NCI-H2196 (cell line): Measurements from ENCODE around the gene PACS1.
"Not testable (repeated sequence)": the region's sequence is repeated elsewhere in the genome, so short reads cannot be mapped to it uniquely, and the experiment has no call there.

ENCODE experiments used
- DNase-seq: peaks from one replicate; lab custom pipeline; 2025; ENCODE audit not compliant: unreplicated experiment; lab: John Stamatoyannopoulos, UW

Gene PACS1

DNA sequence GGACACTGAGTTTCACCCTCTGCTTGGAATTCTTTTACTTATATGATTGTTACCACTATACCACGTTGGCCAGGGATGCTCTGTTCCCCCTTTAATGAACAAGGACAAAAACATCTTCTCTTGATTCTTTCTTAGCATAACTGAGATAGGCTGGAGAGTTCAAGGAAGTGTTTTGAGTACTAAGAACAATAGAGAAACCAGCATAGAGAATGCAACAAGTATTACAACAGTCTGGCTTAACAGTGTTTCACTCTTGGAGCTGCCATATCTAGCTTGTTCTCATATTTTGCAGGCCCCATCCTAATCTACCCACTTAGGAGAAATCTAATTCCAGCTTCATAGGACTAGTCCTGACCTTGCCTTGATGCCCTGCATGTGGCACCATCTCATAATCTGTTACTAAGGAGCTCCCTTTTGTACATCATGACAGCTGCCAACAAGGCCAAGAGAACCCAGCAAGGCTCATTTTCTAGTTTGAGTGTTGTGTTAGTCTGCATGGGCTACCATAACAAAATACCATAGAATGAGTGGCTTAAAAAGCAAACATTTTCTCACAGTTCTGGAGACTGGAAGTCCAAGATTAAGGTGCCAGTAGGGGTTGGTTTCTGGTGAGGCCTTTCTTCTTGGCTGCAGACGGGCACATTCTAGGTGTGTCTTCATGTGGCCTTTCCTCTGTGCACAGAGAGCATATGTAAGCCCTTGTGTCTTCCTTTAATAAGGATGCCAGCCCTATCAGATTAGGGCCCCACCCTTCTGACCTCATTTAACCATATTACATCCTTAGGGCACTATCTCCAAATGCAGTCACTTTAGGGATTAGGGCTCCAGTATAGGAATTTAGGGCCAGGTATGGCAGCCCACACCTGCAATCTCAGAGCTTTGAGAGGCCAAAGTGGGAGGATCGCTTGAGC is 37.8 kb downstream of the PACS1 start:
- DNase-seq: no peak

DNA sequence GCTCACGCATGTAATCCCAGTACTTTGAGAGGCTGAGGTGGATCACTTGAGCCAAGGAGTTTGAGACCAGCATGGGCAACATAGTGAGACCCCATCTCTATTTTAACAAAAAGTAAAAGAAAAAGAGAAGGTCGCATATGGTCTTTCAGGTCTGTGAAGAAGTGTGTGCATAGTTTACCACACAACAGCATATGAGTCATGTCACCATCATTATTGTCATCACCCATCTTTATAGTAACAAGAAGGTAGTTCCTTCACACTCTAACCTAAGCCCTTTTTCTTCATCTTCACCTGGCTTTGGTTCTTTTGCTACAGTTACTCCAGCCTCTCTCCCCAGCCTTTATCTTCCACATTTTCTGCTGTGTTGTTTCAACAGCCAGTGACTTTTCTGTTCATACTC is 39.2 kb downstream of the PACS1 start:
- DNase-seq: no peak

- DNase-seq: no peak
Observed at GRCh38 chr11:66111158-66111557, 41.1 kb downstream of the PACS1 start.

DNA sequence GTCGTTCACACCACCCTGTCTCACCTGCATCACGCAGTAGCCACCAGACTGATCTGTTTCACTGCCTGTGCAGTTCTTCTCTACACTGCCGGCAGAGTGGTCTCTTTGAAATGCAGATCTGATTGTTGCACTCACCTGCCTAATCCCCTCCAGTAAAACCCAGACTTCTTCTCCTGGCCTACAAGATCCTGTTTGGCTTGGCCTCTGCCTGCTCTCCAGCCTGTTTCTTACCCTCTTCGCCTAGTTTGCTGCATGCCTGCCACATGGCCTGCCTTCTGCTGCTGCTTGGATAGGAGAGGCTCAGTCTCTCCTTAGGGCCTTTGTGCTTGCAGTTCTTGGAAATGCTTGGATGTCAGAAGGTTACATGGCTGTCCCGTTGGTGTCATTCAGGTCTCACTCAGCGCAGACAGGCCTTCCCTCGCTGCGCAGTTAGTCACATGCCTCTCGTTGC is 42.0 kb downstream of the PACS1 start:
- DNase-seq: no peak

DNA sequence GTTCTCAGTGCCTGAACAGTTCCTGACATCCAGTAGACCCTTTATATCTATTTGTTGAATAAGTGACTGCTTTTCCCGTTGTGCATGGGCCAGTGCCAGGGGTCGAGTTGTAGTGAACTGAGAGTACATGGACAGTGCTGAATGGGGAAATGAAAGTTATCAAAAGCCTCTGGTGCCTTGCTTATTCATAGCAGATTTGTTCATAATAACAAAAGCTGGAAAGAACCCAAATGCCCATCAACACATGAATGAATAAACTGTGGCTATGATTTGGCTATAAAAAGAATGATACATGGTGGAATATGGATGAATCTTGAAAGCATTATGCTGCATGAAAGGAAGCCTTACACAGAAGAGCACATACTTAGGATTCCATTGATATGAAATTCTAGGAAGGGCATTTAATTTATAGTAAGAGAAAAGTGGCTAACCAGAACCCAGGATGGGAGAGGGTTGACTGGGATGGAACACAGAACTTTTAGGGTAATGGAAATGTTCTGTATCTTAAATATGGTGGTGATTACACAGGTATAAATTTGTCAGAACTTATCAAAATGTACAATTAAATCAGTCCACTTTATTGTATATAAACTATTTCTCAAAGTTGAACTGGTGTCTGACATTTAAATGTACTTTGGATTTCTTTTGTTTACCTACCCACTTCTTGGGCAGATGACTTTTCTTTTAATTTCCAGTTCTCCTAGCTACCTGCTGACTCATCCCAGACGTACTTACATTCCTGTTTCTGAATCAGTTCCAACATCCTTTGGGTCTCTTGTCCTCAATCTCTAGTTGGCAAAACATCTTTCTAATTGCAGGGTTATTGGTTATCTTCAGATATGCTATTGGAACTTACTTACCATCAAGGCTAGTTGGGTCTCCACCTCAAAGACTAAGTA is 42.8 kb downstream of the PACS1 start:
- peak; percentile 15 for DNase-seq

DNA sequence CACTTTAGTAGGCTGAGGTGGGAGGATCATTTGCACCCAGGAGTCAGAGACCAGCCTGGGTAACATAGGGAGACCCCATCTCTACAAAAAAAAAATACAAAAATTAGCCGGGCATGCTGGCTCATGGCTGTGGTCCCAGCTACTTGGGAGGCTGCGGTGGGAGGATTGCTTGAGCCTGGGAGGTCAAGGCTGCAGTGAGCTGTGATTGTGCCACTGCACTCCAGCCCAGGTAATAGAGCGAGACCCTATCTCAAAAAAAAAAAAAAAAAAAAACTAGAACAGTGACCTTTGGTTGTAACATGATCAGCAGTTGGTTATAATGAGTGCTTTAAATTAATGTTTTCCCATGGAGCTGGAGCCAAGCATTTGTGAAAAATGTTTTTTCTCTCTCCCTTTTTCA is 44.9 kb downstream of the PACS1 start:
- not testable (repeated sequence) for DNase-seq

GRCh38 chr11:66115638-66116301 is 45.7 kb downstream of the PACS1 start:
- no peak for DNase-seq

DNA sequence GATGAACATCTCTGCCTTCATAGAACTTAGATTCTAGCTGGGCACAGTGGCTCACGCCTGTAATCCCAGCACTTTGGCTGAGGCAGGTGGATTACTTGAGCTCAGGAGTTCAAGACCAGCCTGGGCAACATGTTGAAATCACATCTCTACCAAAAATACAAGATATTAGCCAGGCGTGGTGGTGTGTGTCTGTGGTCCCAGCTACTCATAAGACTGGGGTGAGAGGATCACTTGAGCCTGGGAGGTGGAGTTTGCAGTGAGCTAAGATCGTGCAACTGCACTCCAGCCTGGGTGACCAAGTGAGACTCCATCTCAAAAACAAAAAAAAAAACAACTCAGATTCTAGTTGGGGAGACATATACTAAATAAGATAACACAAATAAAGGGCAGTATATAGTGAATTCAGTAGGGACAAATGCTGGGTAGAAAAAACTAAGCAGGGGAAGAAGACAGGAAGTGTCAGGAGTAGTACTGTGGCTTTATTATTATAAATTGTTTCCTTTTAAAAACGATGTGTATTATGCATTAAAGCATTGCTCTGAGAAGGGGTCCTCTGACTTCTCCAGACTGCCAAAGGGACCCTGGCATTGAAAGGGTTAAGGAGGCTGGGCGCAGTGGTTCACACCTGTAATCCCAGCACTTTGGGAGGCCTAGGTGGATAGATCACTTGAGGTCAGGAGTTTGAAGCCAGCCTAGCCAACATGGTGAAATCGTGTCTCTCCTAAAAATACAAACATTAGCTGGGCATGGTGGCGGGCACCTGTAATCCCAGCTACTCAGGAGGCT is 46.7 kb downstream of the PACS1 start:
- no peak for DNase-seq

- DNase-seq: no peak
Observed at GRCh38 chr11:66118847-66119246, 48.8 kb downstream of the PACS1 start.

- DNase-seq: no peak
Observed at GRCh38 chr11:66119348-66120133, 49.5 kb downstream of the PACS1 start.

- no peak for DNase-seq
Observed at GRCh38 chr11:66121466-66121865, 51.4 kb downstream of the PACS1 start.

DNA sequence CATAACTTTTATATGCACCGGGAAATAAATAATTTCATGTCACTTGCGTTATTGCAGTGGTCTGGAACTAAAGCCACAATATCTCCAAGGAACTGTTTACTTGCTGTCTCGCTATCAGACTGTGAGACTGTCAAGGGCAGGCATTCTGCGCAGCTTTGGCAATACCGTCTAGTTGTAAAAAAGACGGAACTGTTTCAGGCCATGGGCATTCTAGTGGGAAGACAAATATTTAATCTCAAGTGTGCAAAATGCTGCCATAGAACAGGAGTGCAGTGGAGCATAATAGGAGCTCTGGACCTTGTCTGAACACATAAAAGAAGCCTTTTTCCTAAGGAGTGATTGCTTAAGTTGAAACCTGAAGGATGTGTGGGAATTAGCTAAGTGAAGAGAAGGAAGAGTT is 53.8 kb downstream of the PACS1 start:
- peak; percentile 22 for DNase-seq

- no peak for DNase-seq
Observed at GRCh38 chr11:66124564-66124963, 54.5 kb downstream of the PACS1 start.

- DNase-seq: no peak
Observed at GRCh38 chr11:66126064-66126463, 56.0 kb downstream of the PACS1 start.

GRCh38 chr11:66126808-66127555 is 56.9 kb downstream of the PACS1 start:
- peak; percentile 29 for DNase-seq

- no peak for DNase-seq
Observed at GRCh38 chr11:66130978-66131377, 60.9 kb downstream of the PACS1 start.

GRCh38 chr11:66131937-66132632 is 62.0 kb downstream of the PACS1 start:
- no peak for DNase-seq

DNA sequence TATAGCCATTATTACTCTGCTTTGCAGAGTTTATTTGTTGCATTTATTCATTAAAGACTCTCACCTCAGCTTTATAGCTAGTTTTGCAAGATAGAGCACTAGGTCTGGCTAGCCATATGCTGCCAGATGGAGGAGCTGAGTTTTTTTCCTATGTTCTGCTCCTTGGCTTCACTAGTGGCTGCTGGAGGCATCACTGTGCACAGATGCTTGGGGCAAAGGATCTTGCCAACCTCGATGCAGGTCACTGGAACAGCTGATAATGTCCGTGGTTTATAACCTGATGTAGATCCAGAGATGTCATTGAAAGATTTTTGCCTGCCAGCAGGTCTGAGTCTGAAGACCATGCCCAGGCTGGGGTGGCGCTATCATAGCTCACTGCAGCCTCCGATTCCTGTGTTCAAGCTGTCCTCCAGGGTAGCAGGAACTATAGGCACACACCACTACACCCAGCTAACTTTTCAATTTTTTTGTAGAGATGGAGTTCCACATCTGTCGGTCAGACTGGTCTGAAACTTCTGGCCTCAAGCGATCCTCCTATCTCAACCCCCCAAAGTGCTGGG is 63.2 kb downstream of the PACS1 start:
- DNase-seq: no peak
